ENCODE results near the gene TNNI3.

GRCh38 chr19:55169136-55169535 lies 11.6 kb upstream of the TNNI3 start:
- TF ChIP-seq EP300 (IDR thresholded peaks at IDR 0.05), result no peak
- no peak for TF ChIP-seq POLR2AphosphoS5 (IDR thresholded peaks at IDR 0.05)
